ENCODE data around the gene RPRD1B. TPM values are rescaled to one million over a fixed set of nuclear protein-coding genes. Genes with fewer than 3 reads are reported as not detected.

Gene RPRD1B
- total and polyA plus RNA-seq, 2 experiments from 2014 or later, result 7.3 to 24.3 TPM

GRCh38 chr20:38036366-38036765, 2.8 kb downstream of the RPRD1B start:
- Histone ChIP-seq H3K27me3 (ENCODE audit: insufficient read depth) (no peaks in the 10 kb centered on the region), H4K20me1 (replicated peaks; ENCODE audit: insufficient read depth) (peaks cover 11% of the 10 kb centered on the region), H2AFZ (no peak overlapping the region), H3F3A (replicated peaks; ENCODE audit: low read depth) (no peaks in the 10 kb centered on the region), H3K4me3 (no peak overlapping the region), H3K9me2 (ENCODE audit: insufficient read depth) (no peaks in the 10 kb centered on the region), H3K36me3 (ENCODE audit: insufficient read depth) (peaks cover 3% of the 10 kb centered on the region; the same call in 1 of the 2 replicates), H3K4me1 (ENCODE audit: insufficient read depth) (peaks cover 17% of the 10 kb centered on the region), H3K27ac (ENCODE audit: low read depth) (no peak overlapping the region), H3K4me2 (no peak overlapping the region), H3K79me2 (replicated peaks; ENCODE audit: insufficient read depth) (peaks cover 94% of the 10 kb centered on the region)
- TF ChIP-seq EZH2 (IDR thresholded peaks at IDR 0.05; ENCODE audit: low read depth, unreplicated experiment) (no peak), REST (IDR thresholded peaks at IDR 0.05; ENCODE audit: unreplicated experiment) (no peak), POLR2AphosphoS5 (IDR thresholded peaks at IDR 0.05; ENCODE audit: low read depth) (no peak), ZNF462 (CRISPR knock-in tag; IDR thresholded peaks at IDR 0.05) (no peak), STAT1 (IDR thresholded peaks at IDR 0.05; ENCODE audit: unreplicated experiment) (no peak), EZH2phosphoT487 (IDR thresholded peaks at IDR 0.05; ENCODE audit: unreplicated experiment) (no peak), CREB1 (CRISPR knock-in tag; IDR thresholded peaks at IDR 0.05; ENCODE audit: low read depth) (no peak), ETS1 (IDR thresholded peaks at IDR 0.05) (no peak), CTCF (conservative IDR thresholded peaks at IDR 0.05; ENCODE audit: low read depth in 2 of 2) (no peak), ZNF114 (CRISPR knock-in tag; IDR thresholded peaks at IDR 0.05) (no peak), NANOG (IDR thresholded peaks at IDR 0.05; ENCODE audit: borderline replicate concordance) (no peak), ZNF331 (CRISPR knock-in tag; IDR thresholded peaks at IDR 0.05; ENCODE audit: low read depth) (no peak), JUNB (IDR thresholded peaks at IDR 0.05; ENCODE audit: unreplicated experiment) (no peak)
- no peaks in the 10 kb centered on the region; the same call in 2 of the 3 replicates for H3K9me3 Mint-ChIP-seq
- DNase-seq (ENCODE audit: low spot score), result no peak
- peaks cover 16% of the 10 kb centered on the region for H3K4me1 Mint-ChIP-seq
- H3K27ac Mint-ChIP-seq, result no peak overlapping the region
- no peak for ATAC-seq
- no peak overlapping the region for H3K4me3 Mint-ChIP-seq
- H3K27me3 Mint-ChIP-seq (ENCODE audit: insufficient read depth, low read depth, poor library complexity), result peaks cover 9% of the 10 kb centered on the region
- peaks cover 43% of the 10 kb centered on the region for H3K36me3 Mint-ChIP-seq (ENCODE audit: low read depth)
